Ishikawa (cell line): ENCODE data around the gene KIAA1755.

Experiments
- CEBPB ChIP-seq: IDR thresholded peaks from 2 replicates; pipeline ENCODE4 v1.6.1; 2012
- MAX ChIP-seq: IDR thresholded peaks from 2 replicates; pipeline ENCODE4 v1.6.1; 2012
- REST ChIP-seq: IDR thresholded peaks from 2 replicates; pipeline ENCODE4 v1.6.1; 2012; ENCODE audit warnings: low read depth, mild to moderate bottlenecking
- YY1 ChIP-seq: IDR thresholded peaks from 2 replicates; pipeline ENCODE4 v1.6.1; 2012; ENCODE audit warnings: low read depth

- TF ChIP-seq CEBPB: no peak
- no peak for TF ChIP-seq MAX
- TF ChIP-seq YY1: no peak
- TF ChIP-seq REST: no peak
Observed at GRCh38 chr20:38277691-38278090, 17.2 kb upstream of the KIAA1755 start.
